H1 (cell line): Measurements from ENCODE around the gene ZPR1. TPM values are rescaled to one million over a fixed set of nuclear protein-coding genes. Genes with fewer than 3 reads are reported as not detected.

Experiments
- CTCF ChIA-PET: fragments of 300-600 bp; sonication (Branson Sonifier 250); formaldehyde crosslinking; loops from one replicate; lab custom pipeline; 2021; ENCODE audit not compliant: partially characterized antibody; lab: Charles Lee
- POLR2A ChIA-PET: fragments of 300-600 bp; sonication (Branson Sonifier 250); formaldehyde crosslinking; loops from one replicate; lab custom pipeline; 2021; ENCODE audit warnings: inconsistent platforms; ENCODE audit not compliant: partially characterized antibody; lab: Charles Lee
- DNase-seq, 2 experiments: peaks; one replicate each; pipeline versions ENCODE4 v3.0.0 to v3.0.0-alpha.2; 2010 to 2022; ENCODE audit warnings: low spot score in 2 of 2, low read depth in 1 of 2, mixed read lengths in 1 of 2
- FAIRE-seq: peaks from 2 replicates; lab custom pipeline; 2011; peaks lifted over from hg19 to GRCh38; lab: Jason Lieb, UNC
- H2AFZ ChIP-seq: 2 replicates; pipeline ENCODE4 v1.8.1; 2012; ENCODE audit warnings: low read length, inconsistent platforms
- H2AK5ac ChIP-seq: 2 replicates; pipeline ENCODE4 v1.6.1; 2013; ENCODE audit warnings: low read depth, low read length
- H2BK120ac ChIP-seq: replicated peaks from 2 replicates; pipeline ENCODE3; 2013; ENCODE audit warnings: low read depth, low read length, inconsistent platforms
- H2BK12ac ChIP-seq: 2 replicates; pipeline ENCODE4 v1.6.1; 2013; ENCODE audit warnings: low read depth, low read length
- H2BK15ac ChIP-seq: 2 replicates; pipeline ENCODE4 v1.6.1; 2013; ENCODE audit warnings: low read length
- H2BK20ac ChIP-seq: 2 replicates; pipeline ENCODE4 v1.6.1; 2013; ENCODE audit warnings: low read length
- H2BK5ac ChIP-seq: 2 replicates; pipeline ENCODE4 v1.6.1; 2013; ENCODE audit warnings: low read depth, low read length
- H3K14ac ChIP-seq: 2 replicates; pipeline ENCODE4 v1.6.1; 2013; ENCODE audit warnings: inconsistent platforms; ENCODE audit not compliant: insufficient read length
- H3K18ac ChIP-seq: 2 replicates; pipeline ENCODE4 v1.6.1; 2013; ENCODE audit warnings: low read length; ENCODE audit errors: extremely low read depth
- H3K23ac ChIP-seq: 2 replicates; pipeline ENCODE4 v1.6.1; 2013; ENCODE audit warnings: inconsistent platforms; ENCODE audit not compliant: insufficient read length
- H3K23me2 ChIP-seq: 2 replicates; pipeline ENCODE4 v1.6.1; 2013; ENCODE audit warnings: low read depth, low read length
- H3K27ac ChIP-seq: 2 replicates; pipeline ENCODE4 v1.6.1; 2011; ENCODE audit warnings: low read depth, low read length, inconsistent platforms
- H3K27me3 ChIP-seq, 4 experiments: replicated peaks in 1 of 4; 1 replicate in 1 of 4; 2 replicates in 3 of 4; pipeline versions ENCODE4 v1.6.1 to v1.8.1; 2011 to 2013; ENCODE audit warnings: low read length in 3 of 4, mild to moderate bottlenecking in 3 of 4, inconsistent platforms in 2 of 4, mixed read lengths in 2 of 4, moderate library complexity in 1 of 4; ENCODE audit not compliant: control insufficient read depth in 3 of 4, insufficient read depth in 3 of 4; ENCODE audit errors: extremely low read depth in 1 of 4
- H3K36me3 ChIP-seq, 4 experiments: 2 replicates each; pipeline versions ENCODE4 v1.6.1 to v1.8.1; 2011 to 2013; ENCODE audit warnings: mild to moderate bottlenecking in 4 of 4, low read length in 3 of 4, moderate library complexity in 2 of 4, control low read depth in 1 of 4, inconsistent platforms in 1 of 4; ENCODE audit not compliant: insufficient read depth in 4 of 4, control insufficient read depth in 2 of 4
- H3K4ac ChIP-seq: replicated peaks from 2 replicates; pipeline ENCODE3; 2013; ENCODE audit warnings: low read length, low read depth, mixed read lengths, inconsistent platforms; ENCODE audit not compliant: insufficient read length
- H3K4me1 ChIP-seq, 4 experiments: replicated peaks in 1 of 4; 1 replicate in 1 of 4; 2 replicates in 3 of 4; pipeline versions ENCODE4 v1.6.1 to v1.8.1; 2011 to 2013; ENCODE audit warnings: low read length in 3 of 4, inconsistent platforms in 2 of 4, mixed read lengths in 1 of 4; ENCODE audit not compliant: insufficient read depth in 4 of 4, control insufficient read depth in 3 of 4
- H3K4me2 ChIP-seq, 2 experiments: 2 replicates each; pipeline versions ENCODE4 v1.6.1 to v1.8.1; 2011 to 2013; ENCODE audit warnings: low read depth in 2 of 2, low read length in 2 of 2, control low read depth in 1 of 2, inconsistent platforms in 1 of 2, mild to moderate bottlenecking in 1 of 2; ENCODE audit not compliant: insufficient read depth in 1 of 2
- H3K4me3 ChIP-seq, 4 experiments: fragments of 200-600, 300-600 bp in 1 of 4; sonication (generic), shearing (Covaris generic), sonication (Bioruptor Twin) in 1 of 4; 2 replicates each; pipeline versions ENCODE4 v1.5.1 to v1.8.1; 2011 to 2016; ENCODE audit warnings: low read length in 4 of 4, low read depth in 3 of 4, control low read depth in 2 of 4, inconsistent platforms in 2 of 4, mild to moderate bottlenecking in 2 of 4, mixed read lengths in 1 of 4, moderate library complexity in 1 of 4; ENCODE audit not compliant: insufficient read depth in 2 of 4; ENCODE audit errors: extremely low read depth in 1 of 4
- H3K56ac ChIP-seq: replicated peaks from 2 replicates; pipeline ENCODE3; 2013; ENCODE audit warnings: low read depth, mild to moderate bottlenecking, mixed read lengths, low read length, inconsistent platforms; ENCODE audit not compliant: insufficient read length
- H3K79me1 ChIP-seq: 2 replicates; pipeline ENCODE4 v1.6.1; 2013; ENCODE audit warnings: low read depth, low read length, control low read depth
- H3K79me2 ChIP-seq, 2 experiments: 2 replicates each; pipeline versions ENCODE4 v1.6.1 to v1.8.1; 2012 to 2013; ENCODE audit warnings: low read length in 2 of 2, mild to moderate bottlenecking in 2 of 2, inconsistent platforms in 1 of 2; ENCODE audit not compliant: insufficient read depth in 2 of 2, control insufficient read depth in 1 of 2
- H3K9ac ChIP-seq, 4 experiments: replicated peaks in 1 of 4; 1 replicate in 1 of 4; 2 replicates in 3 of 4; pipeline versions ENCODE4 v1.6.1 to v1.8.1; 2011 to 2013; ENCODE audit warnings: low read depth in 3 of 4, low read length in 3 of 4, control low read depth in 2 of 4, mild to moderate bottlenecking in 2 of 4, moderate library complexity in 2 of 4, inconsistent platforms in 1 of 4; ENCODE audit errors: extremely low read depth in 1 of 4
- H3K9me3 ChIP-seq, 2 experiments: 2 replicates each; pipeline versions ENCODE4 v1.6.1 to v1.8.1; 2012 to 2013; ENCODE audit warnings: mild to moderate bottlenecking in 2 of 2, moderate library complexity in 2 of 2, control low read depth in 1 of 2, inconsistent platforms in 1 of 2, low read depth in 1 of 2, low read length in 1 of 2, mixed read lengths in 1 of 2; ENCODE audit not compliant: insufficient read depth in 2 of 2
- H4K20me1 ChIP-seq, 2 experiments: replicated peaks in 1 of 2; 2 replicates each; pipeline versions ENCODE3 to v1.8.1; 2011 to 2013; ENCODE audit warnings: inconsistent platforms in 2 of 2, low read length in 2 of 2, mild to moderate bottlenecking in 1 of 2; ENCODE audit not compliant: insufficient read depth in 2 of 2, control insufficient read depth in 1 of 2
- H4K5ac ChIP-seq: 2 replicates; pipeline ENCODE4 v1.6.1; 2013; ENCODE audit warnings: low read length, low read depth, mixed read lengths, inconsistent platforms; ENCODE audit not compliant: insufficient read length
- H4K8ac ChIP-seq: 2 replicates; pipeline ENCODE4 v1.8.0; 2013; ENCODE audit warnings: mild to moderate bottlenecking, moderate library complexity, low read length, inconsistent platforms; ENCODE audit not compliant: insufficient read depth; ENCODE audit errors: extremely low read depth
- H4K91ac ChIP-seq: replicated peaks from 2 replicates; pipeline ENCODE3; 2013; ENCODE audit warnings: low read length, mixed read lengths, inconsistent platforms; ENCODE audit not compliant: insufficient read length
- BRCA1 ChIP-seq: IDR thresholded peaks from 2 replicates; pipeline ENCODE4 v1.6.1; 2012; ENCODE audit warnings: low read depth, low read length, improper control_type of control experiment
- CHD1 ChIP-seq: IDR thresholded peaks from 2 replicates; pipeline ENCODE4 v1.6.1; 2012; ENCODE audit warnings: low read depth, low read length, improper control_type of control experiment
- E2F6 ChIP-seq: IDR thresholded peaks from 2 replicates; pipeline ENCODE4 v1.6.1; 2012; ENCODE audit warnings: inconsistent platforms
- EGR1 ChIP-seq: IDR thresholded peaks from 2 replicates; pipeline ENCODE4 v1.6.1; 2011; ENCODE audit warnings: low read depth, low read length, borderline replicate concordance
- EP300 ChIP-seq, 2 experiments: IDR thresholded peaks; 1 replicate in 1 of 2; 2 replicates in 1 of 2; pipeline ENCODE4 v1.6.1; 2011 to 2012; ENCODE audit warnings: low read depth in 2 of 2, low read length in 2 of 2, mild to moderate bottlenecking in 2 of 2, borderline replicate concordance in 1 of 2, inconsistent platforms in 1 of 2, moderate library complexity in 1 of 2
- EZH2 ChIP-seq: fragments of 200-600 bp; sonication (generic); IDR thresholded peaks from 2 replicates; pipeline ENCODE4 v1.7.1; 2012; ENCODE audit warnings: low read depth, mild to moderate bottlenecking, moderate library complexity, low read length, inconsistent platforms; ENCODE audit not compliant: severe bottlenecking
- HDAC2 ChIP-seq, 2 experiments: fragments of 300-600 bp in 1 of 2; sonication (generic) in 1 of 2; IDR thresholded peaks; 2 replicates each; pipeline ENCODE4 v1.6.1; 2011 to 2012; ENCODE audit warnings: low read depth in 2 of 2, low read length in 2 of 2, mild to moderate bottlenecking in 2 of 2, moderate library complexity in 2 of 2, borderline replicate concordance in 1 of 2, inconsistent platforms in 1 of 2
- JUN ChIP-seq: IDR thresholded peaks from 2 replicates; pipeline ENCODE4 v1.6.1; 2011; ENCODE audit warnings: low read depth, mild to moderate bottlenecking, improper control_type of control experiment, low read length
- MAFK ChIP-seq: IDR thresholded peaks from 2 replicates; pipeline ENCODE4 v1.6.1; 2012; ENCODE audit warnings: low read depth, mild to moderate bottlenecking, improper control_type of control experiment, low read length
- POLR2A ChIP-seq, 2 experiments: IDR thresholded peaks; 1 replicate in 1 of 2; 2 replicates in 1 of 2; pipeline ENCODE4 v1.6.1; 2011; ENCODE audit warnings: low read depth in 2 of 2, low read length in 2 of 2, mild to moderate bottlenecking in 2 of 2; ENCODE audit errors: control extremely low read depth in 1 of 2
- POLR2AphosphoS5 ChIP-seq: IDR thresholded peaks from 2 replicates; pipeline ENCODE4 v1.6.1; 2011; ENCODE audit warnings: low read depth, low read length
- POU5F1 ChIP-seq: IDR thresholded peaks from 2 replicates; pipeline ENCODE4 v1.6.1; 2011; ENCODE audit warnings: low read depth, mild to moderate bottlenecking, low read length, moderate library complexity
- SP4 ChIP-seq: IDR thresholded peaks from 2 replicates; pipeline ENCODE4 v1.6.1; 2012; ENCODE audit warnings: low read length, inconsistent platforms
- TBP ChIP-seq: IDR thresholded peaks from 2 replicates; pipeline ENCODE4 v1.6.1; 2011; ENCODE audit warnings: low read depth, low read length, improper control_type of control experiment
- WGBS, 2 experiments: shearing (Covaris generic) in 1 of 2; methylation state at CpG; one replicate each; pipeline versions ENCODE4 v1.1.6 to v1.1.7; 2013 to 2015; ENCODE audit warnings: low lambda C conversion rate in 2 of 2, mixed read lengths in 2 of 2, inconsistent platforms in 1 of 2, low coverage in 1 of 2, missing lambda C conversion rate in 1 of 2; ENCODE audit not compliant: insufficient replicate concordance in 2 of 2, insufficient coverage in 1 of 2, insufficient read length in 1 of 2; ENCODE audit errors: extremely low coverage in 1 of 2, missing lambda C conversion rate in 1 of 2; 5-methylcytosine and 5-hydroxymethylcytosine counted together
- polyA plus RNA-seq, 7 experiments: library from polyadenylated mRNA; depleted of rRNA in 3 of 7; stranded (reverse) in 5 of 7; unstranded in 2 of 7; fragments of >200 nt in 5 of 7; fragments of 200-250 nt in 2 of 7; gene quantifications; 1 replicate in 5 of 7; 2 replicates in 1 of 7; 4 replicates in 1 of 7; pipeline versions ENCODE4 v1.2.1 to v1.2.3, GENCODE V29; 2011 to 2013; ENCODE audit warnings: missing spikeins in 2 of 7, mixed read lengths in 2 of 7
- total RNA-seq: library from RNA; stranded (reverse); fragmentation: NEBNext Ultra II Directional; extraction: Animal tissue kit (Norgen Biotek cat#: 25700); gene quantifications from 2 replicates; pipeline ENCODE4 v1.2.1, GENCODE V29; 2021

ZPR1 gene
- total and polyA plus RNA-seq, 2 of the 8 experiments (the other 6 are each of a cell fraction or from before 2014, with no cell fraction given), result 36.7 to 70.5 TPM

- Histone ChIP-seq H3K27me3 (peaks cover 0 to 11% (median 3%) of the 10 kb centered on the region in 4 experiments; a peak in 4 of 7 replicates), H3K18ac (no peak overlapping the region), H4K20me1 (no peaks in the 10 kb centered on the region), H3K4me2 (peak overlapping the region in 1 of 2 experiments; percentile 94; a peak in 1 of 4 replicates), H3K79me1 (peaks cover 5% of the 10 kb centered on the region; the same call in 1 of the 2 replicates), H3K23me2 (peaks cover 11% of the 10 kb centered on the region), H2AFZ (no peak overlapping the region), H3K9ac (no peak overlapping the region), H2BK120ac (no peak overlapping the region), H3K56ac (no peak overlapping the region), H2BK20ac (no peak overlapping the region), H2AK5ac (no peak overlapping the region), H3K4me1 (peaks cover 2 to 9% (median 3%) of the 10 kb centered on the region in 4 experiments), H3K27ac (no peak overlapping the region), H4K8ac (no peak overlapping the region), H4K5ac (no peak overlapping the region), H3K23ac (no peak overlapping the region), H3K4me3 (no peak overlapping the region), H4K91ac (no peak overlapping the region), H2BK12ac (no peak overlapping the region), H3K14ac (no peak overlapping the region), H2BK15ac (no peak overlapping the region), H2BK5ac (no peak overlapping the region), H3K36me3 (peaks cover 34 to 52% (median 41%) of the 10 kb centered on the region in 4 experiments), H3K4ac (no peak overlapping the region), H3K79me2 (peaks cover 0 to 15% of the 10 kb centered on the region in 2 experiments; a peak in 2 of 4 replicates), H3K9me3 (no peaks in the 10 kb centered on the region)
- DNase-seq, result no peak
- ChIA-PET CTCF (interaction anchor here (0.6 to 12.1 kb wide), 7 partner anchors 9 to 1035 kb away, joined by 3 to 237 read pairs (median 4); partner anchors contain the start of genes APOA1 and APOC3), POLR2A (interaction anchor here (1.0 to 6.0 kb wide), 5 partner anchors 10 to 445 kb away, joined by 3 to 29 read pairs (median 4); partner anchors contain the start of genes APOA1, BUD13 and PCSK7)
- no peak for FAIRE-seq
- WGBS, 2 experiments, result 85% methylated on average over 2 of the region's 2 CpGs; no CpG with 5 or more reads in 1 of the 2 experiments
- TF ChIP-seq EZH2 (no peak), POU5F1 (no peak), EP300 (IDR thresholded peaks at IDR 0.05; ENCODE audit: borderline replicate concordance in 1 of 2, low read depth in 2 of 2, low read length in 2 of 2) (no peak), SP4 (no peak), CHD1 (no peak), BRCA1 (no peak), POLR2A (IDR thresholded peaks at IDR 0.05; ENCODE audit: control extremely low read depth in 1 of 2, low read depth in 2 of 2, low read length in 2 of 2) (no peak), E2F6 (no peak), EGR1 (no peak), JUN (no peak), MAFK (no peak), POLR2AphosphoS5 (no peak), HDAC2 (IDR thresholded peaks at IDR 0.05; ENCODE audit: borderline replicate concordance in 1 of 2, low read depth in 2 of 2, low read length in 2 of 2) (no peak), TBP (no peak)
Measured at GRCh38 chr11:116786326-116786725, 1.5 kb downstream of the ZPR1 start.
